HS-5 (cell line): Measurements from ENCODE around the gene NCF2.
"Not testable (repeated sequence)": the region's sequence is repeated elsewhere in the genome, so short reads cannot be mapped to it uniquely, and the experiment has no call there.

Experiments used
- DNase-seq: peaks from one replicate; pipeline ENCODE4 v3.0.0-alpha.2; 2012; ENCODE audit warnings: low read depth

NCF2 gene

GRCh38 chr1:183590244-183591191, at the start of gene NCF2:
Gene NCF2, minus strand, starts transcription at chr1:183590459. Its CDS starts 130 bp downstream, at chr1:183590329.
- no peak for DNase-seq

GRCh38 chr1:183638649-183639387, 48.6 kb upstream of the NCF2 start:
- DNase-seq: no peak

GRCh38 chr1:183636783-183637182, 46.5 kb upstream of the NCF2 start:
- DNase-seq: no peak

GRCh38 chr1:183636334-183636682, 46.0 kb upstream of the NCF2 start:
- no peak for DNase-seq

GRCh38 chr1:183635606-183636333, 45.5 kb upstream of the NCF2 start, which contains the start of gene ARPC5:
Gene ARPC5, minus strand, starts transcription at chr1:183635783. Its CDS starts 124 bp downstream, at chr1:183635659.
- DNase-seq: peak; percentile 91

- no peak for DNase-seq
These were observed 44.9 kb upstream of the NCF2 start for GRCh38 chr1:183635099-183635605.

GRCh38 chr1:183634429-183635065, 44.3 kb upstream of the NCF2 start:
- no peak for DNase-seq

- peak; percentile 76 for DNase-seq
These were observed 43.6 kb upstream of the NCF2 start for GRCh38 chr1:183633676-183634343.

- no peak for DNase-seq
These were observed 42.7 kb upstream of the NCF2 start for GRCh38 chr1:183632964-183633363.

GRCh38 chr1:183632114-183632513, 41.9 kb upstream of the NCF2 start:
- DNase-seq: peak; percentile 63

- no peak for DNase-seq
These were observed 40.5 kb upstream of the NCF2 start for GRCh38 chr1:183630748-183631147.

GRCh38 chr1:183628537-183628936, 38.3 kb upstream of the NCF2 start:
- DNase-seq: no peak

GRCh38 chr1:183626236-183626635, 36.0 kb upstream of the NCF2 start:
- not testable (repeated sequence) for DNase-seq

GRCh38 chr1:183622884-183623785, 32.9 kb upstream of the NCF2 start:
- DNase-seq: no peak

GRCh38 chr1:183622013-183622412, 31.8 kb upstream of the NCF2 start:
- DNase-seq: no peak

- no peak for DNase-seq
These were observed 30.1 kb upstream of the NCF2 start for GRCh38 chr1:183620311-183620710.

- DNase-seq: no peak
These were observed 29.5 kb upstream of the NCF2 start for GRCh38 chr1:183619781-183620180.

GRCh38 chr1:183618202-183618601, 27.9 kb upstream of the NCF2 start:
- DNase-seq: not testable (repeated sequence)

- not testable (repeated sequence) for DNase-seq
These were observed 22.7 kb upstream of the NCF2 start for GRCh38 chr1:183612975-183613374.

- no peak for DNase-seq
These were observed 22.1 kb upstream of the NCF2 start for GRCh38 chr1:183612407-183612806.
